ENCODE measurements around the gene LRBA. TPM values are rescaled to one million over a fixed set of nuclear protein-coding genes. Genes with fewer than 3 reads are reported as not detected.

The LRBA gene
- total RNA-seq, 4 donors from 2014 or later = 28.0 to 51.5 (median 30.9) TPM

DNA sequence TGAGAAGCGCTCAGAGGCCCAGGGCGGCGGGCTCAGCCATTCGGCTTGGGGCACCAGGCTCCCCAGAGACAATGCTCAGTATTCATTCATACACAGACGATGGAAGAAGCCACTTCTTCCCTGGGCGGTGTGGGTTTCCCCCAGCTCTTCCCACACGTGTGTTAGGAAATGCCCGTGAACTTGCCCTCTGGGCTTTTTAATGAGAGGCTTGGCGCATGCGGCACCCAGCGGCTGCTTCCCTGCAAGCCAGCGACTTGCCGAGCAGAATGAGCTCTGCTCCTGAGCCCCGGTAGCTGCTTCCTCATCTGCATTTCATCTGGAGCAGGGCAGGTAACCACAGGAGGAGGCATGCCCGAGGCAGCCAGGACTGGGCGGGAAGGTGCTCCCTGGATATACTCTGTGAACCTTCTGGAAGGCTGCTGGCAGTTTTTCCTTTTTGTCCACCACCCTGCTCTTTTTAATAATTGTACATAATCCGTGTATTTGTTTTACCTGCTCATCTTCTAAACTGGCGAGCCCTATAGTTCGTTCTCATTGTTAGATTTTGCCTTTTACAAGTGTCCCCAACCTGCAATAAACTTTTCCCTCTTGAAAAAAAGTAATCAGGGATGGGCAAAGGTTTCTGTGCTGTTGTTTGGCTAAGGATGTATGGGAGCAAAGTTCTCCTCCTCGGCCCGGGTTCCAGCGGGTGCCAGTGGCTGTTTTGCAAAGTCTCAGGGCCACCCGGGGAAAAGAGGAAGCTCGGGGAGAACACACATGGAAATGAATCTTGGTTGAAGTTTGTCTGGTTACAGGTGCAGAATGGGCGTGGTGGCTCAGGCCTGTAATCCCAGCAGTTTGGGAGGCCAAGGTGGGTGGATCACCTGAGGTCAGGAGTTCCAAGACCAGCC is 758.0 kb downstream of the LRBA start:
- DNase-seq (ENCODE audit: low spot score) = no peak
- TF ChIP-seq, protein P1, sequence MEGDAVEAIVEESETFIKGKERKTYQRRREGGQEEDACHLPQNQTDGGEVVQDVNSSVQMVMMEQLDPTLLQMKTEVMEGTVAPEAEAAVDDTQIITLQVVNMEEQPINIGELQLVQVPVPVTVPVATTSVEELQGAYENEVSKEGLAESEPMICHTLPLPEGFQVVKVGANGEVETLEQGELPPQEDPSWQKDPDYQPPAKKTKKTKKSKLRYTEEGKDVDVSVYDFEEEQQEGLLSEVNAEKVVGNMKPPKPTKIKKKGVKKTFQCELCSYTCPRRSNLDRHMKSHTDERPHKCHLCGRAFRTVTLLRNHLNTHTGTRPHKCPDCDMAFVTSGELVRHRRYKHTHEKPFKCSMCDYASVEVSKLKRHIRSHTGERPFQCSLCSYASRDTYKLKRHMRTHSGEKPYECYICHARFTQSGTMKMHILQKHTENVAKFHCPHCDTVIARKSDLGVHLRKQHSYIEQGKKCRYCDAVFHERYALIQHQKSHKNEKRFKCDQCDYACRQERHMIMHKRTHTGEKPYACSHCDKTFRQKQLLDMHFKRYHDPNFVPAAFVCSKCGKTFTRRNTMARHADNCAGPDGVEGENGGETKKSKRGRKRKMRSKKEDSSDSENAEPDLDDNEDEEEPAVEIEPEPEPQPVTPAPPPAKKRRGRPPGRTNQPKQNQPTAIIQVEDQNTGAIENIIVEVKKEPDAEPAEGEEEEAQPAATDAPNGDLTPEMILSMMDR (IDR thresholded peaks at IDR 0.05) = no peak
- ATAC-seq (ENCODE audit: low FRiP score) = no peak

DNA sequence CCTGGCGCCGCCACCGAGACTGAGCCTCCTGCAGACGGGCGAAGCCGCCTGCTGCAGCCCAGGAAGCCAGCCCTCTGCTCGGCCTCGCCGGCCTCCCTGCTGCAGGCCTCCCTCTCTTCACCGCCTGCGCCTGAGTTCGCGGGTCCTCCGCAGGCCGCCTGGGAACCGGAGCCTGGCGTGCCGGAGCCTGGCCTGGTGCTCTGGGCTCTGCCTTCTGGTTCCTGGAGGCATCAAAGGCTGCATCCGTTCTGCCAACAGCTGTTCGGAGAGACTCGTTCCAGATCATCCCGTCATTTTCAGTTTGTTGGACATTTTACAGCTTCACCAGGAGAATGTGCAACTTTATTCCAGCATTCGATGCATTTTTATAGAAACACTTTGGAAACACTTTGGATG is 758.9 kb downstream of the LRBA start:
- TF ChIP-seq, protein P1 (IDR thresholded peaks at IDR 0.05) = no peak
- DNase-seq (ENCODE audit: low spot score) = no peak
- ATAC-seq (ENCODE audit: low FRiP score) = no peak

DNA sequence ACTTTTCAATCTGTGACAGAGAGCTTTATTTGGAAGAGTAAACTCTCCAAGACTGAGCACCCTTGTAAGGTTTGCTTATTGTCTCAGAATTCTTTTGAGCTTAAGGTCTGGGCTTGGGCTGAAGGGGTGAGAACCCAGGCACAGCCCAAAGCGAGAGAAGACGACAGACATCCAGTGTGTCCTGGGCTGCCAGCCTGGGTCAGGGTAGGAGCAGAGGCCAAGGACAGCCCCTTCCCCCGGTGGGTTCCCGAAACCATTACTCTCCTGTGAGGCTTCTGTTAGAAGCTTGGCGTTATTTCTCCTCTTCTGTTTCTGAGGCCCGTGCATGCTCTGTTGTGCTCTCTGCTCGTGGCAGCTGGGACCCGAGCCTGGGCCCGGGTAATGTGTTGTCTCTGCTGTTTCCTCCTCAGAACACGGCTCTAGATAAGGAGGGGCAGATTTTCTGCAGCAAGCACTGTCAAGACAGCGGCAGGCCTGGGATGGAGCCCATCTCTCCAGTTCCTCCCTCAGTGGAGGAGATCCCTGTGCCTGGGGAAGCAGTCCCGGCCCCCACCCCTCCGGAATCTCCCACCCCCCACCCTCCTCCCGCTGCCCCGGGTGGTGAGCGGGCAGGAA is 759.4 kb downstream of the LRBA start:
- ATAC-seq (ENCODE audit: low FRiP score) (no peak), DNase-seq (ENCODE audit: low spot score) (no peak)
- TF ChIP-seq, protein P1 (IDR thresholded peaks at IDR 0.05) = no peak

DNA sequence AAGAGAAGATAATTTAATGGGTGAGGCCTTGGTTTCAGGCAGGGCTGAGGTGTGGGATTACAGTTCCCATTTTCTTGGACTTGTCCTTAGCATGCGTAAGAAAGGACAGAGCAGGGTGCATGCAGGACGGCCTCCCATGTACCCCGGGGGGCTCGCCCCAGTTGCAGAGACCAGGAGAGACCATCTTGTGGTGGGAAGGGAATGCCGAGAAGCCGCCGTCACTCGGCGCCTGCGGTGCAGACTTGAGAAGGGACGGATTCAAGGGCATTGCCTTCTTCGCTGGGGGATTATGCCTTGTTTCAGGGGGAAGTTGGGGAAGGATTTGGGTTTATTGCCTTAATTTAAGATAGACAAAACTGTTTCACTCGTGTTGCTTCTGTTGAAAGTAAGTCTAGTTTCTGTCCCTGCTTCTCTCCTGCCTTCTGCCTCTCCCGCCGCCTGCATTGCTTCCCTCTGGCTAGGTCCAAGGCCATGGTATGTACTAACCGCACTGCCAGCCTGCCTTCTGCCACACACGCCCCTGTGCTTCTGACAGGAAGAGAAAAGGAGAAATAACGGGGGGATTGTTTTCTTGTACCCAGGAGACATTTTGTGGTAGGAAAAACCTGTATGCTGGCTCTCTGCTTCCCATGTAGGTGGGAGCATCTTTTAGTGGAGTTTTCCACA is 761.0 kb downstream of the LRBA start:
- no peak for ATAC-seq (ENCODE audit: low FRiP score)
- DNase-seq (ENCODE audit: low spot score) = no peak
- TF ChIP-seq, protein P1 (IDR thresholded peaks at IDR 0.05) = no peak

DNA sequence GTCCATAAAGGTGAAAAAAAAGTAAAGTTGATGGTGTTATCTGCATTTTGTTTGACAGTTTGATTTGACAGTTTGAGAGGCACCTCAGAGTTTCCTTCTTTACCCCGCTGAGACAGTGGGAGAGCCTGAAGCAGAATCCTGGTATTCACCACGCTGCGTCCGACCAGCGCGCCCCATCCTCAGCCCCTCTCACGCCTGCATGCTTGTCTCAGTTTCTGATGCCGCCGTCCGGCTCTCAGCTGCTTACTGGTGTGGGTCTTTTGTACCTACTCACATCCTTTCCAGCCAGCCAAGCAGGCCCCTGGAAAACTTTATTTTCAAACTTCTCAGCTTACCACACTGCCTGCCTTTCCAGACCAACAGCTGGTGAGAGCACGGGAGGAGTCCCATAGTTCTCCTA is 761.7 kb downstream of the LRBA start:
- TF ChIP-seq, protein P1 (IDR thresholded peaks at IDR 0.05) = no peak
- ATAC-seq (ENCODE audit: low FRiP score) (no peak), DNase-seq (ENCODE audit: low spot score) (no peak)

DNA sequence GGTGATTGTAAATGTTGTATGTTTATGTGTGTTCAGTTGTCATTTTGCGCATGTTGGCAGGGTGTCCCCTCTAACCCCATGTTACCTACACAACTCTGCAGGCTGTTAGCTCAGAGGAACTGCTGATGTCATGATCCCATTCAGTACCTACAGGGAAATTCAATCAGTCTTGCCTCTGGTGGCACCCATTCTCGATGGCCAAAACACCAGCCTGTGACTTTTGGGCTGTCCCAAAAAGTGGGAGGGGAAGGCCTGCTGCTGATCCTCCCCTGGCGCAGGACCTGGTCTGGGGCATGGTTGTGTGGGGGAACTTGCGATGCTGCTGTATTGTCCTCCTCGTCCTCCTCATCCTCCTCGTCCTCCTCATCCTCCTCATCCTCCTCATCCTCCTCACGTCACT is 762.3 kb downstream of the LRBA start:
- DNase-seq (ENCODE audit: low spot score) (no peak), ATAC-seq (ENCODE audit: low FRiP score) (no peak)
- TF ChIP-seq, protein P1 (IDR thresholded peaks at IDR 0.05) = no peak
